DMS53 (cell line): Measurements from ENCODE around the gene PARP16.
A peak's percentile ranks its signal among the peaks of the same experiment; 100 is the strongest.

Experiments
- DNase-seq: peaks from one replicate; lab custom pipeline; 2025; lab: John Stamatoyannopoulos, UW

PARP16 gene

DNA sequence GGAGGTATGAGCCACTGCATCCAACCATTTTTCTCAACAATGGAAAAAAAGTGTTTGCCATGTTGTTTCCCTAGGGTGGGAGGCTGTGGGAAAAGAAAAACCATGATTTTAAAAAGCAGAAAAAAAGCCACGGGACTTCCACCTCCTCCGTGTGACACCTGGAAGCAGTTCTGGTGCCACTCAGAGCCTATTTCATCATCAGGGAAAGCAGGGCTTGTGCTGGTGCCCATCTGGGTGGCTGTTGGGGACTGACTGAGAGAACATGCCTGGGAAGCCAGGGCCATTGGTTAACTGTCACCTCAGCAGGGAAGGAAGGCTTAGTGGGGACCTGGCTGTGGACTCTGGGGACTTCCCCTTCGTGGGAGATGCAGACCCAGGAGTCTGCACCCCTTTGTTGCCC lies 25.1 kb upstream of the PARP16 start:
- DNase-seq, result no peak

DNA sequence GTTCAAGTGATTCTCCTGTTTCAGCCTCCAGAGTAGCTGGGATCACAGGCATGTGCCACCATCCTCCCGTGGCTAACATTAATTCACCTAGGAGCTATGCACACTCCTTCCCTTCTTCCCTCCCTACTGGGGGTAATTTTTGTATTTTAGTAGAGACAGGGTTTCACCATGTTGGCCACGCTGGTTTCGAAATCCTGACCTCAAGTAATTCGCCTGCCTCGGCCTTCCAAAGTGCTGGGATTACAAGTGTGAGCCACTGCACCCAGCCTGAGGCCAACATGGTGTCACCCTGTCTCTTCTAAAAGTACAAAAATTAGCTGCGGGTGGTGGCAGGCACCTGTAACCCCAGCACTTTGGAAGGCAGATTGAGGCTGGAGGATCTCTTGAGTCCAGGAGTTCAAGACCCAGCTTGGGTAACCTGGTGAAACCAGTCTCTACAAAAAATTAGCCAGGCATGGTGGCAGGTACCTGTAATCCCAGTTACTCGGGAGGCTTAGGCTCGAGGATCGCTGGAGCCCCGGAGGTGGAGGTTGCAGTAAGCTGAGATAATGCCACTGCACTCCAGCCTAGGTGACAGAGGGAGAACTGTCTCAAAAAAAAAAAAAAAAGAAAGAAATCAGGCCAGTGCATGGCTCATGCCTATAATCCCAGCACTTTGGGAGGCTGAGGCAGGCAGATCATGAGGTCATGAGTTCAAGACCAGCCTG lies 23.9 kb upstream of the PARP16 start:
- no peak for DNase-seq

DNA sequence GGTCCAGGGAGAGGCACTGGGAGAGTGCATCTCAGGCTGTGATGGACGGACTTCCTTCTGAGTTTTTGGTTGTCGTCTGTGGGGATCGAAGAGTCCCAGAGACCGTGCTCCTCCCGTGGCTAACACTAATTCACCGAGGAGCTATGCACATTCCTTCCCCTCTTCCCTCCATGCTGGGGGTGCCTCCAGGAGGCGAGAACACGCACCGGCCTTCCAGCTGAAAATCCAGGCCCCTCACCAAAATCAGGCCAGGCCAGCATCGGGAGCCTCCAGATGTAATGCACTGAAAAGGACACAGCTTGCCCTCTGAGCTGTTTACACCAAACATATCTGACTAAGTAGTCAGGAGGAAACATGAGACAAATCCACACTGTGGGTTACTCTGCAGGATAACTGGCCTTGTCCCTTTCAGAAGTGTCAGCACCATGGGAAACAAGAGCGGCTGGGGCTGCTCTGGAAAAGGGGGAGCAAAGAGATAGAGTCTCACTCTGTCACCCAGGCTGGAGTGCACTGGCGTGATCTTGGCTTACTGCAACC lies 23.3 kb upstream of the PARP16 start:
- DNase-seq, result no peak

DNA sequence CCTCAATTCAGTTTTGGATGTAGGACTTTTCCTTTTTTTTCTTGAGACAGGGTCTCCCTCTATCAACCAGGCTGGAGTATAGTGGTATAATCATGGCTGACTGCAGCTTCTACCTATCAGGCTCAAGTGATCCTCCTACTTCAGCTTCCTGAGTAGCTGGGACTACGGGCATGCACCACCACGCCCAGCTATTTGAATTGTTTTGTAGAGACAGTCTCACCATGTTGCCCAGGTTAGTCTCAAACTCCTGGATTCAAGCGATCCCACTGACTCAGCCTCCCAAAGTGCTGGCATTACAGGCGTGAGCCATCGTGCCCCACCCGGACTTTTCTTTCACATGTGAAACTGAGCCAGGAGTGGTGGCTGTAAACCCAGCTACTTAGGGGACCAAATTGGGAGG lies 21.3 kb upstream of the PARP16 start:
- no peak for DNase-seq

DNA sequence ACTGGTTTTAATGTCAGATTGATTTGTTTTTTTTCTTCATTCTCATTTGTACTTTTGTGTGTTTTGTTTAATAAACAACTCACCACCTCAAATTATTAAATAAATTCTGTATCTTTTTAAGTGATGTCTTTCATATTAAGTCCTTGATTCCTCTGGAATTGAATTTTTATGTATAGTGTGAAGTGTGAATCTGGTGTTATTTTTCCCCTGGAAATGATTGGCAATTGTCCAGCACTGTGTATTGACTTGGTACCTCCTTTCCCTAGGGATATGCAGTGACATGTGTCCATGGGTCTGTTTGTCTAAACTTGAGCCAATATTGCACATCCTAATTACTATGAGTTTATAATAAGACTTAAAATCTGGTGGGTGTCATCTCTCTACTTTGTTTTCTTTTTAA lies 19.9 kb upstream of the PARP16 start:
- DNase-seq, result no peak

DNA sequence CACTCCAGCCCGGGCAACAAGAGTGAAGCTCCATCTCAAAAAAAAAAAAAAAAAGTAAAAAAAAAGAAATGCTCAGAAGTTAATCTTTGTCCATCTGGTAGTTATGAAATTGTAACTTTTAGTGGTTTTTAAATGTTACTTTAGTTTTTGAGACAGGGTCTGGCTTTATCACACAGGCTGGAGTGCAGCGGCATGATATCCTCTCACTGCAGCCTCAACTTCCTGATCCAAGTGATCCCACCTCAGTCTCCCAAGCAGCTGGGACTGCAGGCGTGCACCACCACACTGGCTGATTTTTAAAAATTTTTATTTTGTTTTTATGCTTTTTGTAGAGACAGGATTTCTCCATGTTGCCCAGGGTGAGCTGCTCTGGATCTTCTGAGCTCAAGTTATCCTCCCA lies 19.1 kb upstream of the PARP16 start:
- DNase-seq, result no peak

DNA sequence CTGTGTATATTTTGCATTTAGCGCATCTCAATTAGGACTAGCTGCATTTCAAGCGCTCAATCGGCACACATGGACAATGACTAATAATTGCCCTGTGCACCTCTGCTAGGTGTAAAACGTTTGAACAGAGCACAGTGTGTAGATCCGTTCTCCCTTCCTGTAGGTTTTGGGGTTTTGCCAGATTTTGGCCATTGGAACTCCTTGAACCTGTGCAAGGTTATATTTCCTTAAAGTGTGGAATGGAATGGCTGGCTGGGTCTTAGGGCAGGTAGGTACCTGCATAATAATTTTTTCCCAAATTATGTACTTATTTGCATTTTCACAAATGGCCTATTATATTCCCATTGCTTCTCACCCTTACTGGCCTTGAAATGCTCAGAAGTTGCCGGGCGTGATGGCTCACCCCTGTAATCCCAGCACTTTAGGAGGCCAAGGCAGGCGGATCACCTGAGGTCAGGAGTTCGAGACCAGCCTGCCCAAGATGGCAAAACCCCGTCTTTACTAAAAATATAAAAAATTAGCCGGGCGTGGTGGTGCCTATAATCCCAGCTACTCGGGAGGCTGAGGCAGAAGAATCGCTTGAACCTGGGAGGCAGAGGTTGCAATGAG lies 18.6 kb upstream of the PARP16 start:
- no peak for DNase-seq

DNA sequence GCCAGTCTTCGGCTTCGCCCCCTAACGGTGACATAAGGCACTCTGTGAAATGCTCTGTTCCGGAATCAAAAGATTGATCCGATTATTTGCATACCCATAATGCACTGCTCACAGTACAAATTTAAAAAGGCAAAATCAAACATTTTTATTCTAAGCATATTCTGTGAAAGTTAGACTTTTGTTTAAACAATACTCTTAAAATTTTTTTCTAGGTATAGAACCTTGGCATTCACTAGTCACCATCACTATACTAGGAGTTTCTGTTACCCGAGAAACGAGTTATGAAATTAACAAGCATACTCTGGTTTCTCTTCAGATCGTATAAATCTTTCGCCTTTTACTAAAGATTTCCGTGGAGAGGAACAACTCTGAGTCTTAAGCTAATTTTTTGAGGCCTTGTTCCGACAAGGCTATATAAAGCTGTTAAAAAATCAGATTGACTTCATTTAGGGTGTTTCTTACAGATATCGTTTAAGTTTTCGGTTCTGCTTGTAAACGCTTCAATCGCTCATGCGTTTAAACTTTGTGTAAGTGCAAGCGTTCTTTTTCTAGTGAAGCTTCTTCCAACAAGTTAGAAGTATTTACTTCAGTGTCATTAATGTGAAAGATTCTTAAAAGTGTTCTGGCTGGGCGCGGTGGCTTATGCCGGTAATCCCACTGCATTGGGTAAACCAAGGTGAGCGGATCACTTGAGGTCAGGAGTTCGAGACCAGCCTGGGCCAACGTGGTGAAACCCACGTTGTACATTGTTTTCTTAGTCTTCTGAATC lies 17.9 kb upstream of the PARP16 start, which contains the start of gene RNU5B-1:
Gene RNU5B-1, plus strand, starts transcription at position 297 of the 769 bp plus-strand sequence.
- peak; percentile 94 for DNase-seq

DNA sequence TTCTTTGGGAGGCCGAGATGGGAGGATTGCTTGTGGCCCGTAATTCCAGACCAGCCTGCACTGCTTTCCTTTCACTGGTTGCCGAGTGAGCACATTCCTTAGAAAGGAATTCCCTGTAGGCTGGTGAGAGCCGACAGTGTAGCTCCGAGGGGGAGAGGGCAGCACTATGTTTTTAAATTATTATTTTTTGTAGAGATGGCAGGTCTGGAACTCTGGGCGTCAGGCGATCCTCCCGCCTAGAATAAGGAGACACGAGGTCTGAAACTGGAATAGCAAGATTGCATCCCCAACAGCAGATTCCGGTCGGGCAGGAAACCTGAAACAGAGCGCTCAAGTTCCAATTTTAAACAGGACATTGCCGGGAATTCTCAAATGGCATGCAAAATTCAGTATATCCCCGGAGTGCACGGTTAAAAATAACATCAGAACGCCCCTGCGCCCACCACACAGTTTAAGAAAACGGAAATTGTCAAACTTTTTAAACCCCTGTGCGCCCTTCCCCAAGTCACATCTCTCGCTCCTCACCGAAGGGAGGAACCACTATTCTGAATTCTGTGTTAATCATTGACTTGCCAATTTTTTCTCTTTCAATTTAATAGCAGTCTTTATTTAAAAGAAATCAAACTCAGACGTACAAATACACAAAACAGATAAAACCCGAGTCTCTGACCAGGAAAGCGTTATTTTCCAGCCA lies 17.2 kb upstream of the PARP16 start:
- DNase-seq, result peak; percentile 77

DNA sequence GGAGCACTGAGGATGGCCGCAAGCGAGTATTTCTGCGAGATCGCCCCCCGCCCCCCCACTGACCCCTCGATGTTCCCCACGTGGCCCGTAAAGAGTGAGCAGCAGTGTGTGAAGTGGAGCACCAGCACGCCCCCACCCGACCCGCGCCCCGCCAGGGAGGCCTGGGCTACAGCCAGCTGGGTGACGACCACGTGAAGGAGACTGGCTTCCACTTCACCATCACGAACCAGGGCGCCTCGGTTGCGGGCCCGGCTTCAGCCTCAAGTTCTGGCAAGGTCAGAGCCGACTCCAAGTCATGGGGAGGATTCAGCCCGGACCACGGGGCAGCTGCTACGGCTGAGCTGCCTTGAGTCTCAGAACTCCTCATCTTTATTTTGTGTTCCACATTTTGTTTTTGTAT lies 15.4 kb upstream of the PARP16 start:
- DNase-seq, result no peak

DNA sequence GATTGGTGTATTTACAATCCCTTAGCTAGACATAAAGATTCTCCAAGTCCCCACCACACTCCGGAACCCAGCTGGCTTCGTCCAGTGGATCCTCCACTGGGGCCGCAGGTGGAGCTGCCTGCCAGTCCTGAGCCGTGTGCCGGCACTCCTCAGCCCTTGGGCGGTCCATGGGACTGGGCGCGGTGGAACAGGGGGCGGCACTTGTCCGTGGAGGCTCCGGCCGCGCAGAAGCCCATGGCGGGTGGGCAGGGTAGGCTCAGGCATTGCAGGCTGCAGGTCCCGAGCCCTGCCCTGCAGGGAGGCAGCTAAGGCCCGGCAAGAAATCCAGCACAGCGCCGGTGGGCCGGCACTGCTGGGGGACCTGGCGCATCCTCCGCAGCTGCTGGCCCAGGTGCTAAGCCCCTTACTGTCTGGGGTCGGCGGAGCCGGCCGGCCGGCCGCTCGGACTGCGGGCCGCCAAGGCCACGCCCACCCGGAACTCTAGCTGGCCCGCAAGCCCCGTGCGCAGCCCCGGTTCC lies 14.3 kb upstream of the PARP16 start:
- no peak for DNase-seq

DNA sequence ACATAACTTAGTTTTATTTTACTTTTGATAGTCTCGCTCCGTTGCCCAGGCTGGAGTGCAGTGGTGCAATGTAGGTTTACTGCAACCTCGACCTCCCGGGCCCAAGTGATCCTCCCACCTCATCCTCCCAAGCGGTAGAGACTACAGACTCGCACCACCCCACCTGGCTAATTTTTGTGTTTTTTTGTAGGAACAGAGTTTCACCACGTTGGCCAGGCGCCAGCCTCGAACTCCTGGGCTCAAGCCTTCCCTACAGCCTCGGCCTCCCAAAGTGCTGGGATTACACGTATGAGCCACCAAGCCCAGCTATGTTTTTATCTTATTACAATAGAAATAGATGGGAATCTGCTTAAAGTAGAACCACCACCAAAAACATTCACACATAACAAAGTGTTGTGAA lies 12.0 kb upstream of the PARP16 start:
- DNase-seq, result no peak

DNA sequence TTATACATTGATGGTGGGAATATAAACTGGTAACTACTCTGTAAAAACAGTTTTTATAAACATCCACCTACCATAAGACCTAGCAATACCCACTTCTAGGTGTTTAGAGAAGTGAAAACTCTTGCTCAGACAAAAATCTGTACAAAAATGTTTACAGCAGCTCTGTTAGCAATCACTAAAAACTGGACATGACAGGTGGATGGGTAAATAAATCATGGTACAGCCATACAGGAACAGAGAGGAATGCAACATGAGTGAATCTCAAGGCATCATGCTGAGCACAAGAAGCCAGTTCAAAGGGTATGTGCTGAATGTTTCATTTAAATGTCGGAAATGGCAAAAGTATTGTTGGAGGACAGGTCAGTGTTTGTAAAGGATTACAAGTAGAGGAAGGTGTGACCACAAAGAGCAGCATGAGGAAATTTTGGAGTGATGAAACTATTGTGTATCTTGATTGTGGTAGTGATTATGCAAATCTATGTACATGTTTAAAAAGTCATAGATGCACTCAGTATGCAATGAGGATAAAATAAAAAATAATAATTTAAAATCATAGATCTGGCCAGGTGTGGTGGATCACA lies 6.3 kb upstream of the PARP16 start:
- peak; percentile 21 for DNase-seq

DNA sequence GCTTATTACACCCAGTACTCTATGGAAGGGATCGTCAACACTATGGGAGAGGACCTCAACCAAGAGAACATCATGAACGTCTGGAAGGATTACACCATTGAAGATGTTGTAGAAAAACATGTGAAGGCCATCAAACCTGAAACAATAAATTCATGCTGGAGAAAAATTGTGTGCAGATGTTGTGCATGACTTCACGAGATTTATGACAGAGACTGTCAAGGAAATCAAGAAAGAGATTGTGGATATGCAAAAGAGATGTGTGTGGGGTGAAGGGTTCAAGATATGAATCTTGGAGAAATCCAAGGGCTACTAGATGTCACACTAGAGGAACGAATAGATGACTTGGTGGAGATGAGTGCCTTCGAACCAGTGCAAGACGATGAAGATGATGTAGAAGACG lies 3.5 kb upstream of the PARP16 start:
- DNase-seq, result no peak

DNA sequence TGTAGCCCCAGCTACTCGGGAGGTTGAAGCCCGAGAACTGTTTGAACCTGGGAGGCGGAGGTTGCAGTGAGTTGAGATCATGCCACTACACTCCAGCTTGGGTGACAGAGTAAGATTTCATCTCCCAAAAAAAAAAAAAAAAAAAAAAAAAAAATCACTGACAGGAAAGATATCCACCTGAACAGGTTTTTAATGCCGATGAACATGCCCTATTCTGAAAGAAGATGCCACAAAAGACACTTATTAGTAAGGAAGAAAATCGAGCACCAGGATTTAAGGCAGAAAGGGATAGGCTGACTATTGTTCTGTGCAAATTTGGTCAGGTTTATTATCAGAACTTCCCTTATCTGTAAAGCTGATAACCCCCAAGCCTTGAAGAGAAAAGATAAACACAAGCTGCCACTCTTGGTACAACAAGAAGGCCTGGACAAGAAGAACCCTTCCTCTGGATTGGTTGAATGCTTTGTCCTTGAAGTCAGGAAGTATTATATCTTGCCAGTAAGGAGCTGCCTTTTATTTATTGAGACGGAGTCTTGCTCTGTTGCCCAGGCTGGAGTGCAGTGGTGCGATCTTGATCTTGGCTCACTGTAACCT lies 2.7 kb upstream of the PARP16 start:
- DNase-seq, result no peak

DNA sequence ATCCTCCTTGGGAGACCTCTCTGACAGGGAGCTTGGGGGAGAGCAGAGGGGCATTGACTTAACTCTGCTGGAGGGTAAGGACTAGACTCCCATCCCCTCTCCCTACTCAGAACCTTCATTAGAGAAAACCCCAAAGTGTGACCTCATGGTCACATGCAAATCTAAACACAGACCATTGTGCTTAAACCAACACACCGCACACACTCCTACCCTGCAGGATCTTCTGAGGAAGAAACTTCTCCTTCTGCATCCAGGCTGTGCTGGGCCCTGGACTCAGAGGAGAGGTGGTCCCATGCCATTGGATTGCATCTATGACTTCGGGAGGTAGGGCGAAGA lies 805 bp upstream of the PARP16 start:
- peak; percentile 40 for DNase-seq

DNA sequence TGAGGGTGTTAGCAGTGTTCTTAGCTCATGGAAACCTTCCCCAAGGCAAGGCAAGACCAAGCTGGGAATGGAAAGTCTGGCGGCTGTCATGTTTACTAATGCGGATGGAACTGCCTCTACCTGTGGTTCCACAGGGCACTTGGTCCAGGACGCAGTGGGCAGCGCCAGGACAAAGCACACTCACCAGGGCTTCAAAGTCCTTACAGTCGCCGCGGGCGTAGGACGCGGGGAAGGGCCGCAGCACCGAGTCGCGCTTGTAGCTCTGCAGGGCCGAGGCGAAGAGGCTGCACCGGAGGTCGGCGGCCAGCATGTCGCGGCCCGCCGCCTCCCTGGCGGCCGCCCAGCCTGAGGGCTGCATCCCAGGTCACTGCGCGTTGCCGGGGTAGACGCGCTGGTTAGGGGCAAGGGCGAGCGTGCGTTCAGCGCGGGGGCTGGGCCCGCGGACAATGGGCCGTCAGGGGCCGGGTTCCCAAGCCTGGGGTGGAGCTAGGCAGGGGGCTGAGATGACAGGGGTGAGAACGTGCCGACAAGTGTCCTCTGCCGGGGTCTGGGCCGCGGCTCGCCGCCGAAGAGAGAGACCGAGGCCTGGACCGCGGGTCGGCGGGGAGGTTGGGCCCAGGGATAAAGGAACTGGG lies 497 bp downstream of the PARP16 start:
- DNase-seq, result peak; percentile 75

DNA sequence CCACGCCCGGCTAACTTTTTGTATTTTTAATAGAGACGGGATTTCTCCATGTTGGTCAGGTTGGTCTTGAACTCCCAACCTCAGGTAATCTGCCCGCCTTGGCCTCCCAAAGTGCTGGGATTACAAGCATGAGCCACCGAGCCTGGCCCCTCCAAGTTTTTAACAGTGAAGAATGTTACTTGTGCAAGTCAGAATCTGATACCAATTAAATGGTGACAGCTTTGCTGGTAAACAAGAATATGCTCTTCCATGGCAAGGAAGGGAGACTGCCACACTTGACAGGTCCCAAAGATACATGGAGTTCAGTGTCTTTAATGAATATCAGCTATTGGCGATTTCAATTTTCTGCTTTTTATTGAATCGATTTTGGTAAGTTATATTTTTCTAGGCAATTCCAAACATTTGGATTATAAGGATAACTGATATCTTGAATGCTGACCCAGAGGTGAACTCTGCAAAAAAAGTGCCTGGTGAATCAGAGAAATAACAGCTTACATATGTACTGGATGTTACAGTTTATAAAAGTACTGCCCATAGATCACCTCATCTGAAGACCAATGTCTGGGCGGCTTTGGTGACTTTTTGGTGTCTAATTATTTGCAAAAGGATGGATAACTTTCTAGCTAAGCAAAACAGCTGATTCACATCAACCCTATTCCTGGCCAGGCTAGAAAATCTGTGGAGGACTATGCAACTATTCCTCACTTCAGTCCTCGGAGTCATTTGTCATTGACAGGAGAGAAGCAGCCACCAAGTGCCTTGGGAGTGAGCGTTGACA lies 1.2 kb downstream of the PARP16 start:
- DNase-seq, result no peak

DNA sequence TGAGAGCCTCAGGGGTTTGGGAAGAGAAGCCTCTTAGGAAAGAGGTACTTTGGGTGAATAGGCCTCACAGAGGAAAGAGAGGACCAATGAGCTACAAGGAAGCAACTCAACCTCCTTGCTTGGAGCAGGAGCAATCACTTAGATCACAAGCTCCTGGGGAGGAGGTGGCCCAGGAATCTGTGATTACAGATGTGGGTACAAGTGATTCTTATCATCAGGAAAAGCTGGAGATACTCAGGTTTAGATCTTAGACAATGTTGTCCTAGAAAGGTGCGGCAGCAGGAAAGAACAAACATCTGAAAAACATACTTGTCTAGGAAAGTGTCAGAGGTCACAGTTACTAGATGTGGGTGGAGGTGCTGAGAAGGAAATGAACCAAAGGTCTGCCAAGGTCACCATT lies 8.2 kb downstream of the PARP16 start:
- no peak for DNase-seq

DNA sequence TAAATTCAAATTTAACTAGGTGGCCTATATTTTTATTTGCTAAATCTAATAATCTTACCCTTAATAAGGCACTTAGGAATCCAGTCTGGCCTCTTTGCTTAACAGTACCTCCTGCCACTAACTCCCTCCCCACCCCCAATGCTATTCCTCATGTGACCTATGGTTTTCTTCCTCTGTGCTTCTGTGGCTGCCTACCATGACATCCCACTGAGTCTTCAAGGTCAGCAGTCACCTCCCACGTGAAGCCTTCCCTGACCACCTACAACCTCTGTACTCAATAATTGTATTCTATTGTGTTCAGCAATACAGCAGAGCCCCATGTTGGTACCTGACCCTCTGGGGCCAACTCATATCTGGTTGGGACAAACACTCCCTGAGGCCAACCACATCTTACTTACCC lies 9.7 kb downstream of the PARP16 start:
- DNase-seq, result no peak
